Neuron (in vitro differentiated cells): ENCODE data around the gene CEP76.

Experiments
- H2AFZ ChIP-seq: one replicate; pipeline ENCODE4 v1.6.1; 2013; ENCODE audit warnings: low read depth, mild to moderate bottlenecking, inconsistent platforms, low read length, moderate library complexity
- H3K27me3 ChIP-seq: one replicate; pipeline ENCODE4 v1.6.1; 2013; ENCODE audit warnings: low read length; ENCODE audit not compliant: insufficient read depth
- H3K36me3 ChIP-seq: one replicate; pipeline ENCODE4 v1.6.1; 2013; ENCODE audit warnings: low read length; ENCODE audit not compliant: insufficient read depth
- H3K4me1 ChIP-seq: one replicate; pipeline ENCODE4 v1.6.1; 2013; ENCODE audit warnings: low read length; ENCODE audit not compliant: insufficient read depth
- H3K4me3 ChIP-seq: 2 replicates; pipeline ENCODE4 v1.5.1; 2013; ENCODE audit warnings: mild to moderate bottlenecking, low read length, moderate library complexity
- H3K9me3 ChIP-seq: one replicate; pipeline ENCODE4 v1.6.1; 2013; ENCODE audit warnings: low read length

Gene CEP76

DNA sequence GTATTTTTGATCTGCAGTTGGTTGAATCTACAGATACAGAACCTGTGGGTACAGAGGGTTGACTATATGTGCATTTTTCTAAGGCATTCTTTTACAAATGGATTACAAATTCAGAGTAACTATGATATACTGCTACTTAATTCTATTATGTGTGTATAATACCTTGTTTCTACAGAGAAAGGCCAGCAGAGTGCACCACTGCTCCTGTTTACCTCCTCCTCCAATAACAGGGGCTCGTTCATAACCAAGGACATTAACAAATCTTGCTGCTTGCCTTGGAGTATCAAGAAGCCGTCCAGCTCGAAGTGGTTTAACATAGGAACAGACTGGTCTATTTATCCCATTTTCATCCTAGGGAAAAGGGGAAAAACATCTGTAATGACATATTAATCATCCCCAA lies 16.4 kb downstream of the CEP76 start:
- Histone ChIP-seq H3K4me3 (no peak overlapping the region), H3K27me3 (no peaks in the 10 kb centered on the region), H3K36me3 (peaks cover 39% of the 10 kb centered on the region), H3K9me3 (no peaks in the 10 kb centered on the region), H2AFZ (no peak overlapping the region), H3K4me1 (no peaks in the 10 kb centered on the region)

DNA sequence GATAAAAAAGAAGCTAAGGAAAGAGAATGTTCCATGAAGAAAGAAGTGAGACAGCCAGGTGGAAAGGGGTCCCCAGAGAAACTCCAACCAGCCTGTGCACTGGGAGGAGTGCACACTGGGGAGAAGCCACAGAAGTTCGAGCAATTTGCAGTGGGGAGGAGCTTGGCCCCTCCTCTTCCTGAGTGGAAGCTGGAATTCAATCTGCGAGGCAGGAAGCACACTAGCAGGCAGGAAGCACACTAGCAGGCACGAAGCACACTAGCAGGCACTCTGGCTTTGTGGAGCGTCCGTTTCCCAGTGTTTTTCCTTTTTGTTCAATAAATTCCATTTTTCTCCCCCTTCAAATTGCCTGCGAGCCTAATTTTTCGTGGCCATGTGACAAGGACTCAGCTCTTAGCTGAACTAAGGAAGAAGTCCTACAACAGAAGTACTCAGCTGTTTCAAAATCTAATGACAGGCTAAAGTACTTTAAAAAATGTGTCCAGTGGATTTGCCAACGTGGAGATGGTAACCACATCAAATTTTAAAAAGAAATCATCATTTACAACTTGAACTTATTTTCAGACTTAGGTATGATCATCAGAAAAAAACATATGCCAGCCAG lies 23.2 kb downstream of the CEP76 start:
- no peak overlapping the region for H3K4me3 ChIP-seq
- H3K27me3 ChIP-seq = no peaks in the 10 kb centered on the region
- H3K9me3 ChIP-seq = no peaks in the 10 kb centered on the region
- H3K36me3 ChIP-seq = peaks cover 54% of the 10 kb centered on the region
- no peak overlapping the region for H2AFZ ChIP-seq
- peaks cover 3% of the 10 kb centered on the region for H3K4me1 ChIP-seq

DNA sequence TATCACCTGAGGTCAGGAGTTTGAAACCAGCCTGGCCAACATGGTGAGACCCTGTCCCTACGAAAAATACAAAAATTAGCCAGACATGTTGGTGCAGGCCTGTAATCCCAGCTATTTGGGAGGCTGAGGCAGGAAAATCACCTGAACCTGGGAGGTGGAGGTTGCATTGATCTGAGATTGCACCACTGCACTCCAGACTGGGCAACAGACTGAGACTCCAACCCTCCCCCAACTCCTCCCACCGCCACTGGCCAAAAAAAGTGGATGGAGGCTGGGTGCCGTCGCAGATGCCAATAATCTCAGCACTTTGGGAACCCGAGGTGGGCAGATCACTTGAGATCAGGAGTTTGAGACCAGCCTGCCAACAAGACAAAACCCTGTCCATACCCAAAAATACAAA lies 34.5 kb downstream of the CEP76 start:
- Histone ChIP-seq H3K4me3 (no peak overlapping the region), H3K36me3 (peaks cover 14% of the 10 kb centered on the region), H3K27me3 (no peaks in the 10 kb centered on the region), H3K9me3 (no peaks in the 10 kb centered on the region), H2AFZ (no peak overlapping the region), H3K4me1 (no peaks in the 10 kb centered on the region)

DNA sequence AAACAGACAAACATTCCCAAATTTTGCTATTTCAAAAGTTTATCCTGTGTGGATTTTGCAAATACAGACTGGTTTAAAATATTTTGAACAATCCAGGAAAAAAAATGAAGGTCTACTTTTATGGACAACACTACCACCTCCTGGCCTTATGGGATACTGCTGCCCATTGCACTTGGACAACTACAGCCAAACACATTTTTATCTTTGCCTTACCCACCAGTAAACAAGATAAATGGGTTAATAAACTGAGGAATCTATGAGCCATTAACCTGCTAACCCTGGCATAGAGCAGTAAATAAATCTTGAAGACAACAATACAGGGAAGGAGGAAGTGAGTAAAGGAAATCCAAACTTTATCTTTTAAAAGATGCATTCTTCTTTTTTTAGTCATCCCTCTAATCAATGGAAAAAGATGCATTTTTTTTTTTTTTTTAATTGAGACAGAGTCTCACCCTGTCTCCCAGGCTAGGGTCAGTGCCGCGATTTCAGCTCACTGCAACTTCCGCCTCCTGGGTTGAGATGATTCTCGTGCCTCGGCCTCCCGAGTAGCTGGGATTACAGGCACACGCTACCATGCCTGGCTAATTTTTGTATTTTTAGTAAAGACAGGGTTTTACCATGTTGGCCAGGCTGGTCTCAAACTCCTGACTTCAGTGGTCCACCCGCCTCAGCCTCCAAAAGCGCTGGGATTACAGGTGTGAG lies 42.5 kb downstream of the CEP76 start:
- peaks cover 20% of the 10 kb centered on the region for H3K4me1 ChIP-seq
- no peaks in the 10 kb centered on the region for H3K27me3 ChIP-seq
- no peaks in the 10 kb centered on the region for H3K9me3 ChIP-seq
- peaks cover 20% of the 10 kb centered on the region for H3K36me3 ChIP-seq
- no peak overlapping the region for H3K4me3 ChIP-seq
- H2AFZ ChIP-seq = no peak overlapping the region

DNA sequence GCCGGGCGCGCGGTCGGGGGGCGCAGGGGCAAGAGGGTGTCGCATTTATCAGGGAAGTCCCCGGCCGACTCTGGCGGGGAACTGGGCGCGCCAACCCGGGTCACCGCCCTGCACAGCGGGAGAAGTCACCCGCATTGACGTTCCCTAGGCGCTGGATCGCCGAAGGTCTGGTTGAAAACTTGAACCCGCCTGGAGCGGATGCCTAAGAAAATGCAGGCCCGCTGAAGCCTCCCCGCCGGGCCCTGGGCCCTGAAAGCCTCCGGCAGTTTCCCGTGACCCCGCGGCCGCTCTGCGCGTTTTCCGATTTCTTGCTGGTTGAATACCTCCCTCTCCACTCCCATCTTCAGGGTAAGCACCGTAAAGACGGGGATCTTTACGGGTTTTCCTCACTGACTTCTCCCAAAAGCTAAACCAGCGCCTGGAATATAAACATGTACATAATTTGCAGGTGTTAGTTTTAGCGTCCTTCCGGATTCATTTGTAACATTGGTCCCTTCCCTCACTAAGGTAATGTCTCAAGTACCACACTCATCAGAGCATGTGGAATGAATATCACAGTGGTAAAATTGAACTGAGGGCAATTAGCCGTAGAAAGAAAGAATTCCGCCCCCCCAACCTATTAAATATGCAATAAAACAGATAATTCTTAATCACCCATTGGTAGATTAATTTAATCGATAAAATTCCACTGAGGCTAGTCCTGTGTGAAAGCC lies 43.9 kb downstream of the CEP76 start:
- peaks cover 20% of the 10 kb centered on the region for H3K4me1 ChIP-seq
- peak overlapping the region; percentile 97 for H3K4me3 ChIP-seq
- no peaks in the 10 kb centered on the region for H3K9me3 ChIP-seq
- peak overlapping the region; percentile 96 for H2AFZ ChIP-seq
- no peaks in the 10 kb centered on the region for H3K27me3 ChIP-seq
- peaks cover 18% of the 10 kb centered on the region for H3K36me3 ChIP-seq

DNA sequence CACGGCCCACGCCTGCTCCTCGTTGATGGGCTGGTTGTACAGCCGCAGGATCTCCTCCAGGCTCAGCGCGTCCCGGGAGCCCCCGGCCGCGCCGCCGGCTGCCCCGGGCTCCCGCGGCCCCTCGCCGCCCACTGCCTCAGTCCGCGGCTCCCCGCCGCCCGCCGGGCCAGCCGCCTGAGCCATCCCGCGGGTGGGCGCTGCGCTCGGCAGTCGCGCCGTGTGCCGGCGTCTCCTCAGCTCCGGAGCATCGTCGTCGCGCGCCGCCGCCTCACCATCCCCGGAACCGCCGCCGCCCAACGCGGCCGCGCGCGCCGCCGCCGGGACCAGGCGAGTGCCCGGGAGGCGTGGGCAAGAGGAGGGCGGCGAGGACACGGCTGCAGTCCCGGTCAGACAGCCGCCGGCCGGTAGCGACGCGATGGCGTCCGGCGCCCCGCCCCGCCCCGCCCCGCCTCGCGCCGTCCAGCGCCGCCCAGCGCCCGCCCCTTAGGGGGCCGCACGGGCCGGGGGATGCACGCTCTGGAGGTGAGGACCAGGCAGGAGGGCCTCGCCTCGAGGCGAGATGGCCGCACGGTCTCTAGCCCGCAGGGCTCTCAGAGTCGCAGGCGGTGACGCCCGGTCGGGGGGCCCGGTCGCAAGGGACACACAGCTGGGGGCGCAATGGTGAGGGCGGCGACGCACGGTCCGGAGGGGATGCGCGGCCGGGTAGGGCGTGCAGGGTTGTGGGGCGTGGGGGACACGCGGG lies 44.7 kb downstream of the CEP76 start, which contains the start of gene SPIRE1:
Gene SPIRE1 (minus strand): TSS at position 424 of the 742 bp plus-strand sequence. CDS start 241 bp downstream, at position 183.
- H2AFZ ChIP-seq = peak within 1 kb of the TSS; percentile 96
- peak within 1 kb of the TSS; percentile 97 for H3K4me3 ChIP-seq
- H3K4me1 ChIP-seq = peaks cover 25% of the 10 kb centered on the region
- H3K36me3 ChIP-seq = peaks cover 13% of the 10 kb centered on the region
- H3K9me3 ChIP-seq = no peaks in the 10 kb centered on the region
- no peaks in the 10 kb centered on the region for H3K27me3 ChIP-seq

DNA sequence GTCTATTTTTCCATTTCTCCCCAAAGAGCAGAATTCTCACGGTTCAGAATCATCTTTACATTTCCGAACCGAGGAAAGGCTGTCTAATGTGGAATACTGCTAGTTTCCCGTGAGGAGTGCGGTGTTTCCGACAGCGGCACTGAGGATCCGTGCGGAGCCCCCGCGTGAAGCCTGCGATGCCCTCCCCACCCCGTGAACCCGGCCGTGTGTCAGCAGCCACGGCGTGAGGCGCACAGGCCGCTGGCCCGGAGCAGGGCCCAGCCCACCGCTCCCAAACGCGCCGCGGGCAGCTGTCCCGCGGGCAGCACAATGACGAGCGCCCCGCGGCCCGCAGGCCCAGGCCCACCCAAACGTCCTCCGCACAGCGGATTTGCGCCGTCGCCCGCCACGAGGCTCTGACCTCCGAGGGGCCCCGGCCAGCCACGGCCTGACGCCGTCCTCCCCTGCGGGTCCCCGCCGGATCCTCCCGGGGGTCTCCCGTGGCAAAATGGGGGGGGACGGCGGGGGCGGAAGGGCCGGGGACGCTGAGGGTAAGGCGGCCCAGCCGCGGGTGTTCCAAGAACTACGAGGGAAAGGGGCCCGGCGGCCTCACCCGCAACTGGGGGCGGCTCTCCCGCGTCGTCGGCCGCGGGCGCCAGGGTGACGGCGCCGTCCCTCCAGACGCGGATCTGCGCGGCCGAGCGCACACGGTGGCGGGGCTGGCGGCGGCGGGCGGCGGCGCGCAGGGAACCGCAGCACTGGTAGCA lies 45.4 kb downstream of the CEP76 start:
- peak overlapping the region; percentile 97 for H3K4me3 ChIP-seq
- H3K4me1 ChIP-seq = peaks cover 33% of the 10 kb centered on the region
- H3K27me3 ChIP-seq = no peaks in the 10 kb centered on the region
- H2AFZ ChIP-seq = no peak overlapping the region
- H3K9me3 ChIP-seq = no peaks in the 10 kb centered on the region
- peaks cover 13% of the 10 kb centered on the region for H3K36me3 ChIP-seq

DNA sequence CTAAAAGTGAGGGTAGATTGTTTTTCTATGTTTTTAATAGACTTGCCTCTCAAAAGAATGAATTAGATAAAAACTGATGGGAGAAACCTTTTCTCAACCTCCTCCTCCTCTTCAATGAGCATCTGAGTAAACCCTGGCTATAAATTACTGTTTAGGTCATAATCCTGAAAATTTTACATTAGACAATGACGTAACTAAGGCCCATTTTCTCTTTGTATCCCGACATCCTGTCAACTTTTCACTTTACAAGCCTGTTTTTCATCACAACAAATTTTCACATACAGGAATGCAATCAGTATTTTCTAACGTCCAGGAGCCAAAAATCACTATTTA lies 46.0 kb downstream of the CEP76 start:
- H2AFZ ChIP-seq = no peak overlapping the region
- H3K36me3 ChIP-seq = peaks cover 8% of the 10 kb centered on the region
- H3K4me3 ChIP-seq = peak overlapping the region; percentile 97
- peaks cover 38% of the 10 kb centered on the region for H3K4me1 ChIP-seq
- H3K9me3 ChIP-seq = no peaks in the 10 kb centered on the region
- H3K27me3 ChIP-seq = no peaks in the 10 kb centered on the region

DNA sequence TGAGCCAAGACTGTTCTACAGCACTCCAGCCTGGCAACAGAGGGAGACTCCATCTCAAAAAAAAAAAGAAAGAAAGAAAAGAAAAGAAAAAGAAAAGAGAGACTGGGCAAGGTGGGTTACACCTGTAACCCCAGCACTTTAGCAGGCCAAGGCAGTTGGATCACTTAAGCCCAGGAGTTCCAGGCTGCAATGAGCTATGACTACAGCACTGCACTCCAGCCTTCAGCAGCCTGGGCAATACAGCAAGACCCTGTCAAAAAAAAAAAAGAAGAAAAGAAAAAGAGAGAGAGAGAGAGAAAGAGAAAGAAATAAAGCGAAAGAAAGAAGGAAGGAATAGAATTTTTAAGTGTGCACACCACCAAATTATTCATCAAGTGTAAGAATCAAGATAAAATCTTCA lies 47.6 kb downstream of the CEP76 start:
- Histone ChIP-seq H3K27me3 (no peaks in the 10 kb centered on the region), H2AFZ (no peak overlapping the region), H3K36me3 (no peaks in the 10 kb centered on the region), H3K4me1 (peaks cover 44% of the 10 kb centered on the region), H3K4me3 (no peak overlapping the region), H3K9me3 (no peaks in the 10 kb centered on the region)

DNA sequence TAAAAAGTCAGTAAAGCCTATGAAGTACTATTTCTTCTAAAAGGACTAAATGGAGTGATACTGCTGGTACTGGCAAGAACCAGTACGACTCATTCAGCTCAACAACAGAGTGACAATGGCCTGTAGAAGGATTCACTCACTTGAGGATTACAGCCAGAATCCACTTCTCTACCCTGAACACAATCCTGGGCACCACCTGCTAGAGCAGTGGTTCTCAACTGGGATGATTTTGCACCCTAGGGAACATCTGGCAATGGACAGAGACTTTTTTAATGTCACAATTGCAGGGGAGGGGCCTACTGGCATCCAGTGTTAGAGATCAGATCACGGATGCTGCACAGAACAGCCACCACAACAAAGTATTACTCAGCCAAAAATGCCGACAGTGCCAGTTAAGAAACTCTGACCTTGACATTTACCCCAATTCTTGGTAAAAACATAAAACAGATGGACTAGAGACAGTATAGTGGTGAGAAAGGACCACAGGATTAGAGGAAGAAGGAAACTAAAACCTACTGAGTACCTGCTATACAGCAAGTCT lies 49.6 kb downstream of the CEP76 start:
- no peak overlapping the region for H2AFZ ChIP-seq
- H3K9me3 ChIP-seq = no peaks in the 10 kb centered on the region
- H3K27me3 ChIP-seq = no peaks in the 10 kb centered on the region
- peaks cover 1% of the 10 kb centered on the region for H3K36me3 ChIP-seq
- no peak overlapping the region for H3K4me3 ChIP-seq
- peaks cover 35% of the 10 kb centered on the region for H3K4me1 ChIP-seq

DNA sequence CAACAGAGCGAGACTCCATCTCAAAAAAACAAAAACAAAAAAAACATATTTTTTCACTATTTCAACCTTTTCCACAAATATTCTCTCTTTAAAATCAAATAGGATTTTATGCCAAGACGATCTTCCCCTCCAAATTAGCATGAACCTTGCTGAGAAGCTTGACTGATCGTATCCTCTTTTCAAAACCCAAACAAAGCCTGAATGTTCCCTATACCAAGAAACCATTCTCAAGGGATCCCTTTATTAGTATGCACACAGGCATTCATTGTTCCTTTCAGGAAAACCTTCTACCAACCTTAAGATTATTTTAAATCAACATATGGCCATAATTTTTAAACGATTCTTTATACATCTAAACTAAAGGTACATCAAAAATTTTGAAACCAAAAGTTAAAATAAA lies 50.9 kb downstream of the CEP76 start:
- H3K4me1 ChIP-seq = peaks cover 35% of the 10 kb centered on the region
- H2AFZ ChIP-seq = no peak overlapping the region

DNA sequence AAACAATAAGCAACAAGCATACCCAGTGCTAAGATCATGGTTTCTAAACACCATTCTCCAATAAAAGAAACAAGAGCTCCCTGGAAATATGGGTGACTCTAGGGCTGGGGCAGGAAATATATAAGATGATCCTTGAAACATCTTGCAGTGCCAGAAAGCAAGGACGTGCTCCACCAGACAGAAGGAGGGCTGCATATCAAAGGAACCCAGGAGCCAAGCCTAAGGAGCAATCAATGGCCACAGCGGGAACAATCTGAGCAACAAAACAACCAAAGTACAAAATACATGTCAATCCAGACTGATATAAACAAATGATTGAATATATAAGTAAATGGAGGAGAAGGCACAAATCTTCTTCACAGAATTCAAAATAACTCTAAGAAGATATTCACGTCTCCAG lies 54.8 kb downstream of the CEP76 start:
- H3K9me3 ChIP-seq = no peaks in the 10 kb centered on the region
- H3K4me1 ChIP-seq = peaks cover 18% of the 10 kb centered on the region
- H3K4me3 ChIP-seq = no peak overlapping the region

More for the DNA sequence above, 50.9 kb downstream of the CEP76 start:
- no peaks in the 10 kb centered on the region for H3K27me3 ChIP-seq
- H3K4me3 ChIP-seq = peak overlapping the region; percentile 14
- no peaks in the 10 kb centered on the region for H3K9me3 ChIP-seq
- H3K36me3 ChIP-seq = peaks cover 9% of the 10 kb centered on the region

More for the DNA sequence above, 54.8 kb downstream of the CEP76 start:
- Histone ChIP-seq H2AFZ (no peak overlapping the region), H3K27me3 (no peaks in the 10 kb centered on the region), H3K36me3 (peaks cover 12% of the 10 kb centered on the region)
